IMR-90 (cell line): ENCODE measurements around the gene ACSL6. TPM values are rescaled to one million over a fixed set of nuclear protein-coding genes. Genes with fewer than 3 reads are reported as not detected.

Experiments
- ATAC-seq: fragments of 200-7000 bp; cut with Tn5 transposase; 2 replicates; pipeline ENCODE4 v1.9.1; 2020; ENCODE audit warnings: low read depth, mild to moderate bottlenecking, moderate library complexity
- BruUV-seq: library from RNA; stranded (reverse); fragments of 400-500 nt; replicated peaks from 2 replicates; lab custom pipeline; 2021; lab: Mats Ljungman, UMichigan
- CTCF ChIA-PET: fragments of 300-600 bp; formaldehyde crosslinking; extraction: SDS; loops from one replicate; lab custom pipeline; 2021; ENCODE audit warnings: antibody characterized with exemption; lab: Yijun Ruan, JAX
- POLR2A ChIA-PET: fragments of 300-600 bp; sonication (Branson Sonifier 250); formaldehyde crosslinking; loops from one replicate; lab custom pipeline; 2022; ENCODE audit warnings: antibody characterized with exemption; ENCODE audit not compliant: unreplicated experiment; lab: Charles Lee
- DNase-seq: peaks from one replicate; pipeline ENCODE4 v3.0.0; 2013
- H2AFZ ChIP-seq: replicated peaks from 2 replicates; pipeline ENCODE3; 2013; ENCODE audit warnings: low read length, mild to moderate bottlenecking; ENCODE audit not compliant: poor library complexity
- H2AK5ac ChIP-seq: 2 replicates; pipeline ENCODE4 v1.6.1; 2013; ENCODE audit warnings: low read depth, low read length, inconsistent platforms
- H2AK9ac ChIP-seq: replicated peaks from 2 replicates; pipeline ENCODE3; 2013; ENCODE audit warnings: mild to moderate bottlenecking, low read depth, low read length, moderate library complexity; ENCODE audit not compliant: poor library complexity
- H2BK120ac ChIP-seq: 2 replicates; pipeline ENCODE4 v1.6.1; 2013; ENCODE audit warnings: low read depth, low read length, inconsistent platforms
- H2BK15ac ChIP-seq: 3 replicates; pipeline ENCODE4 v1.6.1; 2013; ENCODE audit warnings: low read depth, low read length, inconsistent platforms
- H2BK20ac ChIP-seq: 2 replicates; pipeline ENCODE4 v1.6.1; 2013; ENCODE audit warnings: low read depth, mild to moderate bottlenecking, inconsistent platforms, low read length, moderate library complexity
- H2BK5ac ChIP-seq: 2 replicates; pipeline ENCODE4 v1.6.1; 2013; ENCODE audit warnings: mild to moderate bottlenecking, low read depth, low read length, inconsistent platforms; ENCODE audit not compliant: poor library complexity, severe bottlenecking
- H3K14ac ChIP-seq: replicated peaks from 2 replicates; pipeline ENCODE4 v1.6.1; 2013; ENCODE audit warnings: low read depth, low read length, inconsistent platforms
- H3K18ac ChIP-seq: 2 replicates; pipeline ENCODE4 v1.6.1; 2013; ENCODE audit warnings: low read depth, low read length, control low read depth
- H3K23ac ChIP-seq: 2 replicates; pipeline ENCODE4 v1.6.1; 2013; ENCODE audit warnings: low read depth, low read length, inconsistent platforms
- H3K27ac ChIP-seq: 2 replicates; pipeline ENCODE4 v1.5.1; 2013; ENCODE audit warnings: mild to moderate bottlenecking, control low read depth, low read length; ENCODE audit not compliant: insufficient read depth
- H3K27me3 ChIP-seq: 2 replicates; pipeline ENCODE4 v1.6.1; 2013; ENCODE audit warnings: low read length; ENCODE audit not compliant: control insufficient read depth, insufficient read depth
- H3K36me3 ChIP-seq: 2 replicates; pipeline ENCODE4 v1.6.1; 2013; ENCODE audit warnings: low read length, mixed read lengths; ENCODE audit not compliant: control insufficient read depth, insufficient read depth
- H3K4ac ChIP-seq: 2 replicates; pipeline ENCODE4 v1.6.1; 2013; ENCODE audit warnings: low read depth, low read length, inconsistent platforms
- H3K4me1 ChIP-seq: 2 replicates; pipeline ENCODE4 v1.6.1; 2013; ENCODE audit warnings: low read length, mixed read lengths; ENCODE audit not compliant: control insufficient read depth, insufficient read depth
- H3K4me2 ChIP-seq: 2 replicates; pipeline ENCODE4 v1.6.1; 2013; ENCODE audit warnings: low read depth, mild to moderate bottlenecking, control low read depth, low read length, moderate library complexity
- H3K4me3 ChIP-seq: 2 replicates; pipeline ENCODE4 v1.5.1; 2013; ENCODE audit warnings: low read depth, mild to moderate bottlenecking, control low read depth, low read length, moderate library complexity; ENCODE audit not compliant: insufficient read depth
- H3K56ac ChIP-seq: 2 replicates; pipeline ENCODE4 v1.6.1; 2013; ENCODE audit warnings: low read length, inconsistent platforms; ENCODE audit not compliant: insufficient read depth; ENCODE audit errors: extremely low read depth
- H3K79me1 ChIP-seq, 2 experiments: 2 replicates each; pipeline ENCODE4 v1.6.1; 2013; ENCODE audit warnings: low read length in 2 of 2, inconsistent platforms in 1 of 2, low read depth in 1 of 2
- H3K9ac ChIP-seq: 2 replicates; pipeline ENCODE4 v1.6.1; 2013; ENCODE audit warnings: low read depth, low read length, control low read depth
- H3K9me1 ChIP-seq: 2 replicates; pipeline ENCODE4 v1.6.1; 2013; ENCODE audit warnings: low read length, inconsistent platforms; ENCODE audit not compliant: insufficient read depth
- H3K9me3 ChIP-seq: 2 replicates; pipeline ENCODE4 v1.6.1; 2013; ENCODE audit warnings: low read length; ENCODE audit not compliant: control insufficient read depth, insufficient read depth
- H4K20me1 ChIP-seq: 2 replicates; pipeline ENCODE4 v1.6.1; 2013; ENCODE audit warnings: low read length, inconsistent platforms; ENCODE audit not compliant: insufficient read depth
- H4K5ac ChIP-seq: 2 replicates; pipeline ENCODE4 v1.6.1; 2013; ENCODE audit warnings: mild to moderate bottlenecking, low read depth, low read length, control low read depth
- H4K8ac ChIP-seq, 2 experiments: 2 replicates each; pipeline ENCODE4 v1.6.1; 2013; ENCODE audit warnings: low read depth in 2 of 2, low read length in 2 of 2, control low read depth in 1 of 2, inconsistent platforms in 1 of 2
- H4K91ac ChIP-seq: 2 replicates; pipeline ENCODE4 v1.6.1; 2013; ENCODE audit warnings: low read depth, low read length, inconsistent platforms; ENCODE audit not compliant: insufficient read depth
- CEBPB ChIP-seq: IDR thresholded peaks from 2 replicates; pipeline ENCODE4 v1.6.1; 2012; ENCODE audit warnings: low read depth, low read length, improper control_type of control experiment
- ELK1 ChIP-seq: fragments of 150-350 bp; IDR thresholded peaks from 2 replicates; pipeline ENCODE4 v1.6.1; 2016; ENCODE audit warnings: low read depth, mild to moderate bottlenecking, low read length, moderate library complexity, borderline replicate concordance
- FOS ChIP-seq: fragments of 150-350 bp; IDR thresholded peaks from 2 replicates; pipeline ENCODE4 v1.6.1; 2016; ENCODE audit warnings: low read depth, low read length
- MAFK ChIP-seq: IDR thresholded peaks from 2 replicates; pipeline ENCODE4 v1.6.1; 2012; ENCODE audit warnings: low read depth, low read length, improper control_type of control experiment
- MAZ ChIP-seq: IDR thresholded peaks from 2 replicates; pipeline ENCODE4 v1.6.1; 2012; ENCODE audit warnings: low read depth, mild to moderate bottlenecking, low read length, improper control_type of control experiment, moderate library complexity, borderline replicate concordance
- MXI1 ChIP-seq: IDR thresholded peaks from 2 replicates; pipeline ENCODE4 v1.6.1; 2012; ENCODE audit warnings: low read depth, mild to moderate bottlenecking, low read length, moderate library complexity, borderline replicate concordance
- NFE2L2 ChIP-seq: fragments of 150-350 bp; IDR thresholded peaks from 2 replicates; pipeline ENCODE4 v1.6.1; 2016; ENCODE audit warnings: low read depth, mild to moderate bottlenecking, low read length
- POLR2A ChIP-seq: IDR thresholded peaks from 2 replicates; pipeline ENCODE4 v1.6.1; 2012; ENCODE audit warnings: mild to moderate bottlenecking, low read depth, low read length
- RAD21 ChIP-seq: IDR thresholded peaks from 2 replicates; pipeline ENCODE4 v1.6.1; 2012; ENCODE audit warnings: low read length, improper control_type of control experiment
- RCOR1 ChIP-seq: IDR thresholded peaks from 2 replicates; pipeline ENCODE4 v1.6.1; 2012; ENCODE audit warnings: mild to moderate bottlenecking, low read length, improper control_type of control experiment; ENCODE audit not compliant: insufficient replicate concordance
- RFX5 ChIP-seq: IDR thresholded peaks from 2 replicates; pipeline ENCODE4 v1.8.0; 2012; ENCODE audit warnings: low read depth, mild to moderate bottlenecking, low read length, moderate library complexity
- SMC3 ChIP-seq: fragments of 150-350 bp; IDR thresholded peaks from 2 replicates; pipeline ENCODE4 v1.6.1; 2016; ENCODE audit warnings: low read depth, mild to moderate bottlenecking, antibody characterized with exemption, low read length, moderate library complexity
- USF2 ChIP-seq: fragments of 150-350 bp; IDR thresholded peaks from 2 replicates; pipeline ENCODE4 v1.6.1; 2017; ENCODE audit warnings: mild to moderate bottlenecking, antibody characterized with exemption, low read length, low read depth
- WGBS, 2 experiments: methylation state at CpG; one replicate each; pipeline versions ENCODE4 v1.1.5 to v1.1.7; 2013; ENCODE audit warnings: missing lambda C conversion rate in 2 of 2; ENCODE audit not compliant: insufficient read length in 1 of 2; ENCODE audit errors: extremely low coverage in 2 of 2; 5-methylcytosine and 5-hydroxymethylcytosine counted together
- dilution Hi-C: fragments of 300-500 bp; cut with HindIII; formaldehyde crosslinking; loops from one replicate; pipeline ENCODE4 v1.14.3; 2018; ENCODE audit warnings: low sequenced_read_pairs; ENCODE audit not compliant: unreplicated experiment
- in situ Hi-C: fragments of 300-500 bp; cut with MboI; formaldehyde crosslinking; loops from 3 replicates; pipeline ENCODE4 v1.14.3; 2019; ENCODE audit warnings: low sequenced_read_pairs, inconsistent platforms, mixed read lengths
- intact Hi-C: fragments of 100-400 bp; cut with micrococcal nuclease; formaldehyde crosslinking; loops from 2 replicates; pipeline ENCODE4 v1.10.0; 2022
- polyA plus RNA-seq, 3 experiments: library from polyadenylated mRNA; depleted of rRNA; stranded (reverse); fragments of >200 nt; gene quantifications; 2 replicates each; pipeline ENCODE4 v1.2.3, GENCODE V29; 2012; ENCODE audit warnings: low replicate concordance in 1 of 3
- total RNA-seq: library from RNA; depleted of rRNA; stranded (reverse); fragments of >200 nt; gene quantifications from 2 replicates; pipeline ENCODE4 v1.2.3, GENCODE V29; 2012

Gene ACSL6
- total and polyA plus RNA-seq, 2 of the 4 experiments (the other 2 are of a cell fraction) = not detected

GRCh38 chr5:131990716-131991115 lies 20.7 kb downstream of the ACSL6 start:
- BruUV-seq = no TSS peak
- Histone ChIP-seq H2BK15ac (no peak overlapping the region), H3K23ac (no peak overlapping the region), H2AFZ (no peak overlapping the region), H2AK5ac (no peak overlapping the region), H3K27ac (no peak overlapping the region), H2BK120ac (no peak overlapping the region), H3K9me3 (no peaks in the 10 kb centered on the region), H3K4me1 (no peaks in the 10 kb centered on the region), H2BK20ac (no peak overlapping the region), H3K4me3 (no peak overlapping the region), H4K8ac (no peak overlapping the region), H3K79me1 (no peaks in the 10 kb centered on the region), H3K18ac (no peak overlapping the region), H3K9me1 (no peaks in the 10 kb centered on the region), H3K14ac (no peak overlapping the region), H3K4ac (no peak overlapping the region), H3K9ac (no peak overlapping the region), H4K91ac (no peak overlapping the region), H3K56ac (no peak overlapping the region), H4K5ac (no peak overlapping the region), H2AK9ac (no peak overlapping the region), H3K27me3 (peaks cover 26% of the 10 kb centered on the region), H2BK5ac (no peak overlapping the region), H3K4me2 (no peak overlapping the region), H3K36me3 (no peaks in the 10 kb centered on the region), H4K20me1 (no peaks in the 10 kb centered on the region)
- intact Hi-C loops = no loop called here
- WGBS, 2 experiments = 92% methylated on average over 2 of the region's 13 CpGs; no CpG with 5 or more reads in 1 of the 2 experiments
- ChIA-PET POLR2A (no interaction called here), CTCF (no interaction called here)
- in situ Hi-C loops = no loop called here
- no peak for DNase-seq
- TF ChIP-seq RFX5 (no peak), MAZ (no peak), NFE2L2 (no peak), POLR2A (no peak), CEBPB (no peak), SMC3 (no peak), FOS (no peak), MXI1 (no peak), RAD21 (no peak), MAFK (no peak), USF2 (no peak), RCOR1 (no peak), ELK1 (no peak)
- no peak for ATAC-seq
- dilution Hi-C loops = no loop called here
